ENCODE results near the gene GALNT9. TPM values are rescaled to one million over a fixed set of nuclear protein-coding genes. Genes with fewer than 3 reads are reported as not detected.

Gene GALNT9
- total and polyA plus RNA-seq, 10 donors = 0.20 to 2.4 (median 0.84) TPM

DNA sequence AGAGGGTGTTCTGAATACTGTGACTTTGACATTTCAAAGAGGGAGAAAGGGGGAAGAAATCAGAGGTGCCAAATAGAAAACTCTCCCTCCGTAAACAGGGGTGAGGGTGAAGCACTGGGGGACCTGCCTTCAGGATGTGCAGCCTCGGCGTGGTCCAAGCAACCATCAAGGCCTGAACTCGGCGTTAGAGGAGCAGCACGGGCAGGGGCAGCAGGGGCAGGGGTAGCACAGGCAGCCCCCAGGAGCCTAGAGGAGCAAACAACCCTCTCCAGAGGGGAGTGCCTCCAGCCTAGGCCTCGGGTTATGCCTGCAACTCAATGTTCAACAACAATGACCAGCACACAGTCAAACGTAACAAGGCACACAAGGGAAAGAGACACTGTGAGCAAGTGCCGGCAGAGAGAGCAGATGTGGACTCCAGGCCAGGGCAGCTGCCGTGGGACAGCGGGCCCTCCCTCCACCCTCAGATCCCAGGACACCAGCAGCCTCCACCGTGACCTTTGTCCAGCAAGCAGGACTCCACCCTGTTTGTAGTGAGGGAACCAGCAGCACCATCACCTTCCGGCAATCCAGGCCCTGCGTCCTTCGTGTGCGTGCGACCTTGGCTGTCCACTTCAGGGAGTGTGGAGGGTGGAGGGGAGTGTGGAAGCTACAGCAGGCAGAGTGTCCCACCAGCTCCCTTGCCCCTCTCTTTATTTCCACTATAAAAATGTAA is 18.0 kb downstream of the GALNT9 start:
- peaks cover 0 to 32% (median 27%) of the 10 kb centered on the region in 8 donors for H3K9me3 ChIP-seq
- DNase-seq = no peak
- WGBS, 5 donors = 83 to 92% (median 86%) methylated on average over 17 of the region's 17 CpGs

DNA sequence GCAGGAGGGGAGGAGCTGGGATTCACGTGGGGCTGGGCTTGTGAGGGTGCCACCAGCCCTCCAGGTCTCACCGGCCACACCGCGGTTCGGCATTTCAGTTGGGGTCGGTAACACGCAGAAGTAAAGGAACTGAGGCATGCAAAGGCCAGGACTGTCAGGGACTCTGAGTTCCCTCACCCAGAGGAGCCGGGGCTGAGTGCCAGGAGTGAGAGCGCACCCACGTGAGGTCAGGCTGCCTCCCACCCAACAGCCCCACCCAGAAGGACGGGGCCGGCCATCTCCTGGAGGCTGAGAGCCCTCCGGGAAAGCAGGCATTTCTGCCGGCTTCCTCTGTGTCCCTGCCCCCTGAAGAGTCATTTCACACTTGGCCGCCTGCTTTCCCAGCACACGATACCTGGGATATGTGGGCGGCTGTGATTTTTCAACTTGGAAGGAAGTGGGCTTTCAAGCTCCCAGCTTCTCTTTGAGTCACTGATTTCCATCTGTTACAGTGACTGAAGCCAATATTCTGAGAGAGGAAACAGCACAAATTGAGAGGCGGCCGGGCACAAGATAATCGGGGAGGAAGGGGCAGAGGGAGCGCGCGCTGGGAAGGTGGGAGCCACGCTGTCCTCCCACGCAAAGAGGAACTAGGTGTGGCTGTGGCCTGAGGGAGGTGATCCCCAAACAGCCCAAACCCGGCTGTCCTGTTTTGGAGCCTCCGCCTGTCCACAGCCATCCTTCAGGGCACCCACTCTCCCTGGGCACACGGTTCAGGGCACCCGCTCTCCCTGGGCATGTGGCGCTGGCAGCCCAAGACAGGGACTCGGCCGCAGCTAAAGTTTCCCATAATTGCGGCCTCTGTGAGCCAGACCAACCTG is 19.0 kb downstream of the GALNT9 start:
- peak; percentile 60 for DNase-seq
- no peaks in the 10 kb centered on the region for H3K4me1 ChIP-seq
- peaks cover 0 to 32% (median 27%) of the 10 kb centered on the region in 8 donors for H3K9me3 ChIP-seq
- TF ChIP-seq POLR2AphosphoS5 (IDR thresholded peaks at IDR 0.05) = no peak
- TF ChIP-seq, protein P1, sequence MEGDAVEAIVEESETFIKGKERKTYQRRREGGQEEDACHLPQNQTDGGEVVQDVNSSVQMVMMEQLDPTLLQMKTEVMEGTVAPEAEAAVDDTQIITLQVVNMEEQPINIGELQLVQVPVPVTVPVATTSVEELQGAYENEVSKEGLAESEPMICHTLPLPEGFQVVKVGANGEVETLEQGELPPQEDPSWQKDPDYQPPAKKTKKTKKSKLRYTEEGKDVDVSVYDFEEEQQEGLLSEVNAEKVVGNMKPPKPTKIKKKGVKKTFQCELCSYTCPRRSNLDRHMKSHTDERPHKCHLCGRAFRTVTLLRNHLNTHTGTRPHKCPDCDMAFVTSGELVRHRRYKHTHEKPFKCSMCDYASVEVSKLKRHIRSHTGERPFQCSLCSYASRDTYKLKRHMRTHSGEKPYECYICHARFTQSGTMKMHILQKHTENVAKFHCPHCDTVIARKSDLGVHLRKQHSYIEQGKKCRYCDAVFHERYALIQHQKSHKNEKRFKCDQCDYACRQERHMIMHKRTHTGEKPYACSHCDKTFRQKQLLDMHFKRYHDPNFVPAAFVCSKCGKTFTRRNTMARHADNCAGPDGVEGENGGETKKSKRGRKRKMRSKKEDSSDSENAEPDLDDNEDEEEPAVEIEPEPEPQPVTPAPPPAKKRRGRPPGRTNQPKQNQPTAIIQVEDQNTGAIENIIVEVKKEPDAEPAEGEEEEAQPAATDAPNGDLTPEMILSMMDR (IDR thresholded peaks at IDR 0.05 in 8 of 11, conservative IDR thresholded peaks at IDR 0.05 in 3 of 11) = no peak
- no peak for TF ChIP-seq POLR2A (IDR thresholded peaks at IDR 0.05)
- WGBS, 5 donors = 63 to 68% (median 67%) methylated on average over 25 to 33 of the region's 33 CpGs
- no peak overlapping the region for H3K4me3 ChIP-seq
- no peak overlapping the region for H3K27ac ChIP-seq
- intact Hi-C loops (cut with DNase I; ENCODE audit: low total_unique reads) = no loop called here
- peaks cover 0 to 48% (median 0%) of the 10 kb centered on the region in 7 donors for H3K27me3 ChIP-seq (replicated peaks in 1 of 7)
- H3K36me3 ChIP-seq = no peaks in the 10 kb centered on the region

More for the DNA sequence above, 18.0 kb downstream of the GALNT9 start:
- Histone ChIP-seq H3K27ac (no peak overlapping the region), H3K36me3 (no peaks in the 10 kb centered on the region), H3K4me3 (no peak overlapping the region), H3K27me3 (replicated peaks in 1 of 7) (peaks cover 0 to 50% (median under 1%) of the 10 kb centered on the region in 7 donors), H3K4me1 (no peaks in the 10 kb centered on the region)
- TF ChIP-seq POLR2A (IDR thresholded peaks at IDR 0.05) (no peak), POLR2AphosphoS5 (IDR thresholded peaks at IDR 0.05) (no peak)
- TF ChIP-seq, protein P1 (IDR thresholded peaks at IDR 0.05 in 8 of 11, conservative IDR thresholded peaks at IDR 0.05 in 3 of 11) = no peak
- intact Hi-C loops (cut with DNase I; ENCODE audit: low total_unique reads) = no loop called here

DNA sequence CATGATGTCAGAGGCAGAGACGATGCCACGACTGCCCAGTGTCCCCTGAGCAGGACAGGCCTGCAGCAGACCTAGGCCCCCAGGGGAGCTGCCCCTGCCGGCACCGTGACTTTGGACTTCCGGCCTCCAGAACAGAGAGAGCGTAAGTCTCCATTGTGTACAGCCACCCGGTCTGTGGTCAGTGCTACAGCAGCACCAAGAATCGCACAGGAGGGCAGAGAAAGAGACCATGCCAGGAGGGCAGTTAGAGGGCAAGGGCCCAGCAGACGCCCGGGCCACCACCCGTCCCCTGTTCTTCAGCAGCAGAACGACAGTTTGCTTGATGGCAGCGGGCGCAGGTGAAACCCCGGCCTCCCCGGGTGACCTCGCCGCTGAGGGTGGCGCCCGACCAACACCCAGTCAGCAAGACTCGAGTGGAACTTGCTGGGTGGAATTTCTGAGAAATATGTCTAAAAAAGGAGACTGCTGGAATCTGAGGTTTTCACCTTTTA is 19.7 kb downstream of the GALNT9 start:
- DNase-seq = peak; percentile 61
- H3K27ac ChIP-seq = no peak overlapping the region
- peaks cover 0 to 32% (median 27%) of the 10 kb centered on the region in 8 donors for H3K9me3 ChIP-seq
- intact Hi-C loops (cut with DNase I; ENCODE audit: low total_unique reads) = no loop called here
- WGBS, 5 donors = 86 to 88% (median 88%) methylated on average over 17 to 21 of the region's 21 CpGs
- no peaks in the 10 kb centered on the region for H3K36me3 ChIP-seq
- peaks cover 0 to 42% (median 0%) of the 10 kb centered on the region in 7 donors for H3K27me3 ChIP-seq (replicated peaks in 1 of 7)
- no peak overlapping the region for H3K4me3 ChIP-seq
- H3K4me1 ChIP-seq = no peaks in the 10 kb centered on the region
- TF ChIP-seq POLR2A (IDR thresholded peaks at IDR 0.05) (no peak), POLR2AphosphoS5 (IDR thresholded peaks at IDR 0.05) (no peak)
- TF ChIP-seq, protein P1 (IDR thresholded peaks at IDR 0.05 in 8 of 11, conservative IDR thresholded peaks at IDR 0.05 in 3 of 11) = no peak
